Activated CD4-positive, alpha-beta T cell treated with anti-CD3 and anti-CD28 coated beads for 36 hours (primary cell): ENCODE results near the gene NFIX. TPM values are rescaled to one million over a fixed set of nuclear protein-coding genes. Genes with fewer than 3 reads are reported as not detected.

Experiments used
- ATAC-seq: fragments of 200-7000 bp; cut with Tn5 transposase; one replicate; pipeline ENCODE4 v1.10.0; 2021; ENCODE audit warnings: mild to moderate bottlenecking, moderate library complexity
- CTCF ChIA-PET: fragments of 350-600 bp; sonication (Branson Sonifier 250); formaldehyde crosslinking; loops from one replicate; lab custom pipeline; 2021; ENCODE audit warnings: antibody characterized with exemption; lab: Charles Lee
- POLR2A ChIA-PET: fragments of 350-600 bp; sonication (Branson Sonifier 250); formaldehyde crosslinking; loops from one replicate; lab custom pipeline; 2021; ENCODE audit warnings: antibody characterized with exemption, inconsistent platforms; lab: Charles Lee
- DNase-seq: peaks from one replicate; pipeline ENCODE4 v3.0.0-alpha.2; 2020
- H3K27ac Mint-ChIP-seq: one replicate; pipeline ENCODE4 v1.8.0; 2021; ENCODE audit warnings: mixed read lengths
- H3K27me3 Mint-ChIP-seq: one replicate; pipeline ENCODE4 v1.8.0; 2021; ENCODE audit warnings: mixed read lengths
- H3K36me3 Mint-ChIP-seq: one replicate; pipeline ENCODE4 v1.8.0; 2021; ENCODE audit warnings: low read depth, mixed read lengths
- H3K4me1 Mint-ChIP-seq: one replicate; pipeline ENCODE4 v1.8.0; 2021; ENCODE audit warnings: mixed read lengths
- H3K4me3 Mint-ChIP-seq: one replicate; pipeline ENCODE4 v1.8.0; 2021; ENCODE audit warnings: mild to moderate bottlenecking, moderate library complexity, mixed read lengths
- H3K9me3 Mint-ChIP-seq: one replicate; pipeline ENCODE4 v1.8.0; 2021; ENCODE audit warnings: low read depth, mixed read lengths
- intact Hi-C, 2 experiments: fragments of 100-400 bp; cut with DNase I in 1 of 2; cut with micrococcal nuclease in 1 of 2; formaldehyde crosslinking; loops; one replicate each; pipeline versions ENCODE4 v1.14.2 to v1.15.1; 2022 to 2024; cut with DNase I, micrococcal nuclease
- total RNA-seq, 2 experiments: library from RNA; stranded (reverse); gene quantifications; one replicate each; pipeline ENCODE4 v1.2.3, GENCODE V29; 2021

The NFIX gene
- total RNA-seq, 2 experiments from 2014 or later = 4.3 to 4.8 TPM

GRCh38 chr19:12979974-12980373 lies 15.3 kb upstream of the NFIX start:
- POLR2A ChIA-PET = interaction anchor here (0.6 kb wide), 2 partner anchors 404 to 614 kb away, joined by 3 to 5 read pairs; partner anchors contain the start of gene ZNF442

GRCh38 chr19:12982648-12983047 lies 12.6 kb upstream of the NFIX start:
- Mint-ChIP-seq H3K27me3 (peaks cover 5% of the 10 kb centered on the region), H3K27ac (no peak overlapping the region), H3K36me3 (no peaks in the 10 kb centered on the region), H3K9me3 (no peaks in the 10 kb centered on the region), H3K4me1 (no peaks in the 10 kb centered on the region), H3K4me3 (no peak overlapping the region)
- DNase-seq = no peak
- ATAC-seq = no peak
- intact Hi-C loops = loop anchor here (1.0 kb wide), 6 partner anchors 13 to 111 kb away; partner anchors contain the start of gene NFIX (in 1 of the 2)
- ChIA-PET CTCF (interaction anchor here (0.7 to 1.6 kb wide), 2 partner anchors 71 to 78 kb away, joined by 3 to 27 read pairs; no protein-coding TSS in a partner anchor), POLR2A (no interaction called here)

More at GRCh38 chr19:12979974-12980373, 15.3 kb upstream of the NFIX start:
- no peak for DNase-seq
- Mint-ChIP-seq H3K4me1 (no peaks in the 10 kb centered on the region), H3K27me3 (peaks cover 7% of the 10 kb centered on the region), H3K27ac (no peak overlapping the region), H3K4me3 (no peak overlapping the region), H3K9me3 (no peaks in the 10 kb centered on the region), H3K36me3 (no peaks in the 10 kb centered on the region)
- CTCF ChIA-PET = interaction anchor here (0.6 to 6.2 kb wide), 8 partner anchors 14 to 365 kb away, joined by 3 to 117 read pairs (median 4); no protein-coding TSS in a partner anchor
- ATAC-seq = no peak
- intact Hi-C loops = loop anchor here (5.0 kb wide), 4 partner anchors 52 to 607 kb away; no protein-coding TSS in a partner anchor

DNA sequence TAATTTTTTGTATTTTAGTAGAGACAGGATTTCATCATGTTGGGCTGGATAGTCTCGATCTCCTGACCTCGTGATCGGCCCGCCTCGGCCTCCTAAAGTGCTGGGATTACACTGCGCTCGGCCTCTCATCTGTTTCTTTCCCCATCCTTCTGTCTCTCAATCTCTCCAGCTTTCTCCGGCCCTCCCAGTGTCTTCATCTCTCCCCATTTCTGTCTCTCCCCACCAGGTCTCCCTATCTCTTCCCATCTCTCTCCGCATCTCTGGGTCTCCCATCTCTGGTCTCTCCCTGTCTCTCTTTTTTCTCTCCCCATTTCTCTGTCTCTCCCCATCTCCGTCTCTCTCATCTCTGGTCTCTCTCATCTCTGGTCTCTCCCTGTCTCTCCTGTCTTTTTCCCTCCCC lies 12.2 kb upstream of the NFIX start:
- ChIA-PET CTCF (interaction anchor here (0.7 to 3.6 kb wide), 5 partner anchors 44 to 111 kb away, joined by 3 to 27 read pairs (median 4); no protein-coding TSS in a partner anchor), POLR2A (no interaction called here)
- intact Hi-C loops = loop anchor here (1.0 kb wide), 6 partner anchors 12 to 110 kb away; partner anchors contain the start of gene NFIX (in 1 of the 2)
- no peak overlapping the region for H3K27ac Mint-ChIP-seq
- DNase-seq (no peak), ATAC-seq (no peak)
- H3K27me3 Mint-ChIP-seq = peaks cover under 1% of the 10 kb centered on the region
- H3K4me1 Mint-ChIP-seq = no peaks in the 10 kb centered on the region
- H3K36me3 Mint-ChIP-seq = no peaks in the 10 kb centered on the region
- no peaks in the 10 kb centered on the region for H3K9me3 Mint-ChIP-seq
- H3K4me3 Mint-ChIP-seq = no peak overlapping the region

GRCh38 chr19:12983542-12984142 lies 11.6 kb upstream of the NFIX start:
- Mint-ChIP-seq H3K9me3 (no peaks in the 10 kb centered on the region), H3K4me1 (no peaks in the 10 kb centered on the region), H3K27me3 (no peaks in the 10 kb centered on the region), H3K36me3 (no peaks in the 10 kb centered on the region), H3K27ac (no peak overlapping the region), H3K4me3 (no peak overlapping the region)
- DNase-seq (peak; percentile 90), ATAC-seq (peak; percentile 80)
- intact Hi-C loops = loop anchor here (1.0 kb wide), 6 partner anchors 12 to 110 kb away; partner anchors contain the start of gene NFIX (in 1 of the 2)
- ChIA-PET POLR2A (no interaction called here), CTCF (interaction anchor here (0.7 to 3.6 kb wide), 6 partner anchors 44 to 110 kb away, joined by 3 to 27 read pairs (median 6); no protein-coding TSS in a partner anchor)

DNA sequence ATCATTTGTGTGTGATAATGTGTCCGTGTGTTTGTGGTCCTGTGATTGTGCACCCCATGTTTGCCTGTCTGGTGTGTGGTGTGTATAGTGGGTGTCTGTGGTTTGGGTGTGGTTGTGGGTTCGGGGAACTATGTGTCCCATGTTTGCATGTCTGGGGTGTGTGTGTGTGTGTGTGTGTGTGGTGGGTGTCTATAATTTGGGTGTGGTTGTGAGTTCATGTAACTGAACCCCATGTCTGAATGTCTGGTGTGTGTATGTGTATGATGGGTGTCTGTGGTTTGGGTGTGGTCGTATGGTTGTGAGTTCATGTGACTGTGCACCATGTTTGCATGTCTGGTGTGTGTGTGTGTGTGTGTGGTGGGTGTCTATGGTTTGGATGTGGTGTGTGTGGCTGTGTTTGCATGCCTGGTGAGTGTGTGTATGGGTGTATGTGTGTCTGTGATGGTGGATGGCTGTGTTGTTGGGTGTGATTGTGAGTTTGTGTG lies 11.1 kb upstream of the NFIX start:
- H3K9me3 Mint-ChIP-seq = no peaks in the 10 kb centered on the region
- ChIA-PET CTCF (interaction anchor here (0.9 to 3.6 kb wide), 7 partner anchors 43 to 121 kb away, joined by 3 to 27 read pairs (median 4); no protein-coding TSS in a partner anchor), POLR2A (no interaction called here)
- H3K27me3 Mint-ChIP-seq = no peaks in the 10 kb centered on the region
- no peaks in the 10 kb centered on the region for H3K4me1 Mint-ChIP-seq
- H3K4me3 Mint-ChIP-seq = no peak overlapping the region
- H3K36me3 Mint-ChIP-seq = no peaks in the 10 kb centered on the region
- no peak for ATAC-seq
- no peak overlapping the region for H3K27ac Mint-ChIP-seq
- DNase-seq = no peak
- intact Hi-C loops = no loop called here

DNA sequence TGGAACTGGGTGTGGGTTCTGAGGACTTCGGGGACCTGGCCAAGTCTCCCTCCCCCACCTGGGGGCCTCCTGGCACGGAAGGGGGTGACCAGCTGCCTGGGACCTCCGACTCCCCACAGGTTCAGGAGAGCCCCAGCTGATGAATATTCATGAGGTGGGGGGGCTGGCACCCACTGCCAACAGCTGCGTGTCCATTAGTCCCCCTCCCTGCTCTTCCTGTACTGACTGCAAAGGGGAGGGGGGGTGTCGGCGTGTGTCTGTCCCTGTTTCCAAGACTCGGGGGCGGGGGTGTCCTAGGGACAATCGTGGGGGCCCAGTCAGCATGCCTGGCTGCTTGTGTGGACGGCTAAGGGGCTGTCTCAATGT lies 10.6 kb upstream of the NFIX start:
- H3K27ac Mint-ChIP-seq = no peak overlapping the region
- no peak overlapping the region for H3K4me3 Mint-ChIP-seq
- H3K36me3 Mint-ChIP-seq = no peaks in the 10 kb centered on the region
- DNase-seq = no peak
- no peaks in the 10 kb centered on the region for H3K27me3 Mint-ChIP-seq
- no peaks in the 10 kb centered on the region for H3K4me1 Mint-ChIP-seq
- POLR2A ChIA-PET = no interaction called here
- intact Hi-C loops = no loop called here
- ATAC-seq = no peak
- CTCF ChIA-PET = interaction anchor here (1.0 to 3.6 kb wide), 6 partner anchors 19 to 120 kb away, joined by 3 to 21 read pairs (median 6); no protein-coding TSS in a partner anchor
- H3K9me3 Mint-ChIP-seq = no peaks in the 10 kb centered on the region

DNA sequence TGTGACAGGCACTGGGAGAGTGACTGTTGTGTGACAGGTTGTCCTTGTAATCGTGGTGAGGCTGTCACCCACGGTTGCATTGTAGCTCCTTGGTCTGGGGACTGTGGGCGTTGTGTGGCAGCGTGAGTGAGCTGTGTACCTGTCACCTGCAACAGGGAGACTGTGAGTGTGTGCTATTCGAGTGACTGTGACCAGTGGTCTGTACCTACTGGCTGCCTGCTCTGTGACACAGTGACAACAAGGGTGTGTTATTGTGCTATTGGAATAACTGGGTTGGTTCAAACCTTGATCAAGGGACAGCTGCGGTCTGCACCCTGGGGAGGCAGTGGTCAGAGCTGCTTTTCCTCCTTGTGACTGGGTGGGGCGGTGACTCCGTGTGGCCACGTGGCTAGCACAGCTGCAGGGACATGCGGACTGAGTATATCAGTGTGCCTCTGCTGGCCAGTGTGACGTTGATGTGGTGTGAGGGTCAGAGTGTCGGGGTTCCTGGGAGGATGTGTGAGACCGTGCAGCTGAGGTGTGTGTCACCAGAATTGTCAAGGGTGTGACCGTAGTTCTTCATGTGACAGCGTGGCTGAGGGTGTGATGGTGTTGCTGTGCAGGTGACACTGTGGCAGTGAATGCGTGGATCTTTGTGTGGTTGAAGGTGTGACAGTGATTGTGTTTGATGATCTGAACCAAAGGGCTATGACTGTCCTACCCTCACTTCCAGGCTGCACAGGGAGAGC lies 10.1 kb upstream of the NFIX start:
- Mint-ChIP-seq H3K27ac (no peak overlapping the region), H3K4me1 (no peaks in the 10 kb centered on the region), H3K36me3 (no peaks in the 10 kb centered on the region), H3K27me3 (no peaks in the 10 kb centered on the region), H3K9me3 (no peaks in the 10 kb centered on the region), H3K4me3 (no peak overlapping the region)
- intact Hi-C loops = no loop called here
- POLR2A ChIA-PET = interaction anchor here (0.6 kb wide), 1 partner anchor 38 kb away, joined by 3 read pairs; no protein-coding TSS in a partner anchor
- DNase-seq (peak; percentile 37), ATAC-seq (peak; percentile 34)
- CTCF ChIA-PET = interaction anchor here (0.6 to 3.6 kb wide), 7 partner anchors 20 to 175 kb away, joined by 3 to 21 read pairs (median 4); no protein-coding TSS in a partner anchor

GRCh38 chr19:12986726-12987125 lies 8.5 kb upstream of the NFIX start:
- ChIA-PET CTCF (interaction anchor here (0.6 to 3.6 kb wide), 4 partner anchors 74 to 1504 kb away, joined by 3 to 21 read pairs (median 6); no protein-coding TSS in a partner anchor), POLR2A (no interaction called here)
- intact Hi-C loops = no loop called here
- Mint-ChIP-seq H3K9me3 (no peaks in the 10 kb centered on the region), H3K4me1 (no peaks in the 10 kb centered on the region), H3K27ac (no peak overlapping the region), H3K36me3 (no peaks in the 10 kb centered on the region), H3K4me3 (no peak overlapping the region), H3K27me3 (no peaks in the 10 kb centered on the region)
- ATAC-seq = no peak
- no peak for DNase-seq

DNA sequence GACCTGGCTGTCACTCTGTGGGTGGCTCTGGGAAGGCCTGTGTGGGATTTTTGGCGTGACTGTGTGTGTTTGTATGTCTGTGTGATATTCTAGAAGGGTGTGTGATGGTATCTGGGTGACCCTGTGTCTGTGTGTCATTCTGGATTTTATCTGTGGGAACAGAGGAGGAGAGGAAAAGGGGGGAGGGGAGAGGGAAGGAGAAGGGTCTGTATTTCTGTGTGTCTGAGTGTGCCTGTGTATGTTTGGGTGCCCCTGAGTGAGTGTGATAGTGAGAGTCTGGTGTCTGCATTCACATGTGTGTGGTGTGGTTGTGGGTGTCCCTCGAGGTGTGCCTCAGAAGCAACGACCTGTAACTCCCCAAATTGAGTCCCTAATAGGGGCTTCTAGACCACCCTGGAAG lies 8.1 kb upstream of the NFIX start:
- H3K27me3 Mint-ChIP-seq = no peaks in the 10 kb centered on the region
- POLR2A ChIA-PET = no interaction called here
- H3K36me3 Mint-ChIP-seq = no peaks in the 10 kb centered on the region
- intact Hi-C loops = no loop called here
- ATAC-seq = no peak
- no peaks in the 10 kb centered on the region for H3K4me1 Mint-ChIP-seq
- DNase-seq = no peak
- no peak overlapping the region for H3K27ac Mint-ChIP-seq
- H3K9me3 Mint-ChIP-seq = no peaks in the 10 kb centered on the region
- no peak overlapping the region for H3K4me3 Mint-ChIP-seq
- CTCF ChIA-PET = no interaction called here

DNA sequence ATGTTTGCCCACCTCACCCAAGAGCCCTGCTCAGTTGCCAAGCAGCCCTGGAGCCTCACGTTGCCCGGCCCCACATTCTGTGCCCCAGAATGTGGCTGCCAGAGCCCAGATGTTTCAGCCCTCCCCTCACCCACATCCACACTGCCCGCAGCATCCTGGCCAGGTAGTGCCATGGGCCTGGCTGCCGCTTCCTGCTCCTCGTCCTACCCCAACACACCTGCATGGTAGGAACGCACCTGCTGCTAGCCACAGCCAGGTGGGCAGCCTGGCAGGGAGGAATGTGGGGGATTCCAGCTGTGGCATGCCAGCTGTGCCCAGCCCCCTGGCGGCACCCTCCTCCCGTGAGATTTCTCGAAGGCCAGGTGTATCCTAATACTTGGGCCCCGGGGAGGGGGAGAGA lies 7.5 kb upstream of the NFIX start:
- Mint-ChIP-seq H3K27me3 (no peaks in the 10 kb centered on the region), H3K36me3 (no peaks in the 10 kb centered on the region), H3K4me3 (no peak overlapping the region), H3K4me1 (no peaks in the 10 kb centered on the region), H3K9me3 (no peaks in the 10 kb centered on the region), H3K27ac (no peak overlapping the region)
- intact Hi-C loops = no loop called here
- POLR2A ChIA-PET = no interaction called here
- no peak for DNase-seq
- no peak for ATAC-seq
- CTCF ChIA-PET = no interaction called here

GRCh38 chr19:12990431-12990830 lies 4.8 kb upstream of the NFIX start:
- POLR2A ChIA-PET = no interaction called here
- no peak for ATAC-seq
- H3K9me3 Mint-ChIP-seq = no peaks in the 10 kb centered on the region
- no peak overlapping the region for H3K4me3 Mint-ChIP-seq
- no peaks in the 10 kb centered on the region for H3K36me3 Mint-ChIP-seq
- no peak for DNase-seq
- CTCF ChIA-PET = no interaction called here
- H3K27ac Mint-ChIP-seq = no peak overlapping the region
- peaks cover 5% of the 10 kb centered on the region for H3K27me3 Mint-ChIP-seq
- peaks cover 5% of the 10 kb centered on the region for H3K4me1 Mint-ChIP-seq
- intact Hi-C loops = no loop called here
